Esophagus squamous epithelium (tissue), 4 donors: ENCODE results near the gene CADPS.

ENCODE experiments used
- CTCF ChIP-seq, 6 experiments: fragments of 450-650 bp in 4 of 6; fragments of 200-600 bp in 2 of 6; sonication (generic) in 2 of 6; IDR thresholded peaks; one replicate each; pipeline ENCODE4 v1.5.1; 2016 to 2019; ENCODE audit warnings: antibody characterized with exemption in 6 of 6, mild to moderate bottlenecking in 4 of 6, moderate library complexity in 4 of 6
- POLR2A ChIP-seq, 4 donors: fragments of 450-650 bp; IDR thresholded peaks; one replicate each; pipeline ENCODE4 v1.6.1; 2017; ENCODE audit warnings: antibody characterized with exemption in 4 of 4, mild to moderate bottlenecking in 4 of 4, moderate library complexity in 3 of 4

DNA sequence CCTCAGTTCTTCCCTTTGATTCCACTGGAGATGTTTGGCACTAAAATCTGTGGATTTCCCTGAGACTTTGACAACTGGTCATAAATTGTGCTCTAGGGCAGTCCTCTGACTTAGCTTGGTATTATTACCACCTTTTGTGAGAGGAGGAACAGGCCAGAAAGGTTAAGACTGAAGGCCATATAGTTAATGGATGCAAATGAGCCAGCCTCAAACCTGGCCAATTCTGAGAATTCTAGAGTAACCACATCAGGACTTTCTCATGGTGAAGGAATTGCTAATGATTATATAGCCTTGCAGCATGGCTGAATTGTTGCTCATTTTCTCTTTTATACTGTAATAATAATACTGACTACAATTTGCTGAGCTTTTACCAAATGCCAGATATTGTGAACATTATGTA is 162.5 kb downstream of the CADPS start:
- no peak for TF ChIP-seq POLR2A (IDR thresholded peaks at IDR 0.05)
- TF ChIP-seq CTCF (IDR thresholded peaks at IDR 0.05), result no peak
